GM19023 (cell line): ENCODE measurements around the gene DYNLT3.

Source experiments
- ATAC-seq: cut with Tn5 transposase; IDR thresholded peaks from one replicate; pipeline ENCODE4 v1.9.1; 2021; ENCODE audit warnings: mild to moderate bottlenecking, moderate library complexity; ENCODE audit not compliant: unreplicated experiment

DYNLT3 gene

DNA sequence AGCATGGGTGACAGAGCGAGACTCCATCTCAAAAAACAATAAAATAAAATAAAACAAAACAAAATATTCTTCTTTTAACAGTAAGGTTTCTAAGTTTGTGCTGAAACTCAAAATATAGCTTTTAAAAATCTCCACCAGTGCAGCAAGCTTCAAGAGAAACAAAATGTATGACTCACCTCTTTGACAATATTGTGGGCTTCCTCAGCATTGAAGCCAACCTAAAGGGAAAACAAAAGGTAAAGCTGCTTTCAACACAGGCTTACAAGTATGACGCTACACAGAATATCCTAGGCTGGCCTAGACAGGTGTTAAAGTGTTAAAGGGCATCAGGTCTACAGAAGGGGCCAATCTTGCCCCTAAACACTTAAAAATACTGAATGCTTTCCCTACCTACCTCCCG lies 1.2 kb downstream of the DYNLT3 start:
- ATAC-seq, result no peak

- ATAC-seq, result no peak
Measured at GRCh38 chrX:37844622-37845021, 2.7 kb downstream of the DYNLT3 start.

- no peak for ATAC-seq
Measured at GRCh38 chrX:37840931-37841330, 6.4 kb downstream of the DYNLT3 start.

DNA sequence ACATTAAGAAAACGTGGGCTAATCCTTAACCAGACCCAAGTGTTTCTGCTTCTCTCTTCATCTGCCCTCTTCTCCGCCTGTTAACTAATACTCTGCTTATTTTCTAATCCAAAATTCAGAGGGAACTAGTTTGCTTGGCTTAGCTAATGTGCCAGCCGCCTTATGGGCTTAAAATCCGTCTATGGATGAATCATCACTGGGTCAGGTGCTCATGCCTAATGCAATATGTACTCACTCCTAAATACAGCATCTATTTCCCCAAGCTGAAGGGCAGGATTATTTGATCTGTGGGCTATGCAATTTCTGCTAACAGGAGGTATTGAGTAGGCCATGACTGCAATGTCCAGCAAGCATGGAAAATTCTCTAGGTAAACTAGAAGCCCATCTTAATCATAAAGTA lies 12.4 kb downstream of the DYNLT3 start:
- no peak for ATAC-seq

DNA sequence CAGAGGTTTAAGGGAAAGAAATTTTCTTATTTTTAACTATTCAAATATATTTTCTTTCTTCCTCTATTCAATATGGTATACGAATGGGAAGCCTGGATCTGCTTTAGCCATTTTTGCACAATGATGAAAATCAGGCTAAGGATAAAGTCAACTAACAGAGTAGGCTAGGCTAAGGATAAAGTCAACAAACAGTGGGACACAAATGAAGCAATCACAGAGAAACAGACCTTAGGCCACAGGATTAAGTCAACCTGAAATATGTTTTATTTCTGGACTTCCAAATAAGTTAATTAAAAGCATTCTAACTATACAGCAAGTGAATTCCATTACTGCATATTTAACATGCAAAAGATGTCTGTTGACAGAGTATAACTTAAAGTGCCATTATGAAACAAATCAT lies 17.0 kb downstream of the DYNLT3 start:
- no peak for ATAC-seq

GRCh38 chrX:37829721-37830120 lies 17.6 kb downstream of the DYNLT3 start:
- ATAC-seq, result no peak

DNA sequence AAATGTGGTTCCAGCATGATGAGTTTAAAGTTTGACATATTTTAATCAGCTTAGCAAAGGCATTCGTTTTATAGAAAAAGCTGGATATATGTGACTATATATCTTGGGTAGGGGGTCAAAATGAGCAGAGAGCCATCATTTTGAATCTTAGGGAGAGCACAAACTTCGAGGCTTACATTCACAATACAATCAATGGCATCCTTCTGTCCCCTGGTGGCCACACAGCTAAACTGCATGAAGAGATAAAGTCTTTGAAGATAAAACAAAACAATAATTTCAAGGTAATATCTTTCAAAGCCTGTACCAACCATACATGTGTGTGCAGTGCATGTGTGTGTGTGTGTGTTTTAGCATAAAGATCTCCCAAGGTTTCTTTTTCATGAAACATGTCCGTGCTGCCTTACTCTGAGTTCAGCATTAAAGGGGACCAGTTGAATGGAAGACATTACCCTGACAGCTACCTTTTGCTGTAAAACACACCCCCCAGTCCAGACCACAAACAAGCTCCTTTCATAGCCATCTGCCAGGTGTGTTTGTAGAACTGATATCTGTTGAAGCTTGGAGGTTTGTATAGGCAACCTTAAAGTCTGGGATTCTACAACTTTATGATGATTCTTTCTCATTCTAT lies 22.0 kb downstream of the DYNLT3 start:
- peak; percentile 51 for ATAC-seq

DNA sequence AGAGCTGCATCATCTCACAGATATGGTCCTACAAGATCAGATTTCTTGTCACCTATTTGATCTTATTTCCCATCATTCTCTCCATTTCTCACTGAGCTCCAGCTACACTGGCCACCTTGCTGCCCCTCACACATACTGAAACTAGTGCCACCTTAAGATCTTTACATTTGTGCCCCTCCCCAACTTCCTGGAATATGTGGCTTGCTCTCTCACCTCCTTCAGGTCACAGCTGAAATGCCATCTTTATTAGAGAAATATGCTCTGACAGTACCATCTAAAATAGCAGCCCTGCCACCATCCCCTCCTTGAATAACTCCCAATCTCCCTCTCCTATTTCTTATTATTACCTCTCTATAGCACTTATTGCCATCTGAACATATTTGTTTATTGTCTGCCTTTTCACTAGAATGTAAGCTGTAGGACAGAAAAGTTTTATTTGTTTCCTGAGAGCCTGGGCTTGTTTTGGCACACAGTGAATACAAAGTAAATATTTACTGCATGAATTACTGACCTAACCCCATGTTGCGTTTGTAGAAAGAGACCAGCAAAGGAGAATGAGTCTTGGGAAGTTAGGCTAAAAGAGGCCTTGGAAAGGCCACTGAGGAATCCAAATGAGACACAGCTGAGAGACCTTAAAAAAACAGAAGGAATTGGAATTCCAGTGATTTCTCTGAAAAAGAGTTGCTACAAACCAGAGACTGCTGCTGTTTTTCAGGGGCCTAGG lies 22.7 kb downstream of the DYNLT3 start:
- ATAC-seq, result no peak

GRCh38 chrX:37820646-37821045 lies 26.7 kb downstream of the DYNLT3 start:
- ATAC-seq, result no peak

GRCh38 chrX:37818031-37818430 lies 29.3 kb downstream of the DYNLT3 start:
- ATAC-seq, result no peak

DNA sequence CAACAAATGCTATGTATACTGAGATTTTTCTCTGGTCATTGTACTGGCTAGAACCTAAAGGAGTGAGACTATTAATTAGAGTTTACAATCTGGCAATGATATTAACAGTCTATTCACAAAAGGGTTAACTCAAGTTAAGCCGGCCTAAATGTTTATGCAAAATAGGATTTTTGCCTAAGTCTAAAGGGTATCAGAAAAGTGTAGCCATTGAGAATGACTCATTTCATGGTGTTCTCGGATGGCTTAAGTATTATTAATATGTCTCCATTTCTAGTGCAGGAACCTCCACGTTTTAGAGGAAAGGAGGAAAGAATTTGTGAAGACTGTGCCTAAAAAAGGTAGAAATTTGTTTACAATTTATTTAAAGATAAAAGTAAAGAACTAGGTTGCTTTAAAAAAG lies 29.8 kb downstream of the DYNLT3 start:
- no peak for ATAC-seq

DNA sequence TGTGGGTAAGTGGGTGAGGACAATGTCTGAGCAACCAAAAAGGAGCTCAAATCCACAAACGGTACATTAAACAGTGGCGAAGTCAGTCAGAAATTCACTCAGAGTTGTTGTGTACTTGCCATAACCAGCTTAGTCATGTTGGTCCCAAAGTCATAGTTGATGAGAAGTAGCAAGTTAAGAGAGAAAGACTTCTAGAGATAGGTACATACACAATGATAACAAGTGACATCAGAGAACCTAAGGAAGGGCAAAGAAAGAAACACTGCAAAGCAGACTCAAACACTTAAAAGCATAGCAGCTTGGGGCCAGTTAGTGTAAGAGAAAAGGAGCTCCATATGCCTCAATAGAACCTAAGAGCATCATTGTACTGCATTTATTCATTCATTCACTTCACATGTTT lies 30.2 kb downstream of the DYNLT3 start:
- no peak for ATAC-seq

DNA sequence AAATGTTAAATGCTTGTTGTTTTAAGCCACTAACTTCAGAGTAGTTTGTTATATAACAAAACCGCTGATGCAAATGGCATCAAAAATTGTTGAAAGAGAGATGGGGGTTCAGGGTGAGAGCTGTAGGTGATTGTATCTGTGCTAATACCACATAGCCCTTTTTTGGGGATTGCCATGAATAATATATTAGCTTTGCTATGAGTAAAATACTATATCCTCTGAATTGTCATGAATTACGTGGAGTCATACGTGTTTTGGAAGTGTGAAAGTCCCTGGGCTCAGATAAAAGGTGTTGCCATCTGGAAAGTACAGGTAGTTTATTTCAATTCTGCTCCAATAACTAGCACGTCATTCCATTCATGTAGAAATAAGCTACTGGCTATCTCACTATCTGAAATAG lies 30.6 kb downstream of the DYNLT3 start:
- ATAC-seq, result no peak

GRCh38 chrX:37815366-37815765 lies 32.0 kb downstream of the DYNLT3 start:
- ATAC-seq, result no peak

DNA sequence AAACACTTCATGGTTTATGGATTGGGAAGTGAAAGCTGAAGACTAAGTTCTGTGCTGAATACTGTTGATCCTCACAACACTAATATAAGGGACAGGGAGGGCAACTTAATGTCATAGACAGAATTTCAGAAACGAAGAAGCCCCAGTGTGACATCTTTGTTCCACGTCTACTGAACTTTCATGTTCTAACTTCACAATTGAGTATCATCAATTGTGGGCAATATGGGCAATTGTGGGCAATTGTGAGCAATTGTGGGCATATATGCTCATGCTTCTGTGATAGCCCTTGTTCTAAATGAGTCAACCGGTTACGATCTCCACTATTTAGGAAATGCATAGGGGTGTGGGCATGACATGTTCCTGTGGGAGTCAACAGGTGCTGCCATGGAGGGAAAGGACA lies 33.8 kb downstream of the DYNLT3 start:
- no peak for ATAC-seq

DNA sequence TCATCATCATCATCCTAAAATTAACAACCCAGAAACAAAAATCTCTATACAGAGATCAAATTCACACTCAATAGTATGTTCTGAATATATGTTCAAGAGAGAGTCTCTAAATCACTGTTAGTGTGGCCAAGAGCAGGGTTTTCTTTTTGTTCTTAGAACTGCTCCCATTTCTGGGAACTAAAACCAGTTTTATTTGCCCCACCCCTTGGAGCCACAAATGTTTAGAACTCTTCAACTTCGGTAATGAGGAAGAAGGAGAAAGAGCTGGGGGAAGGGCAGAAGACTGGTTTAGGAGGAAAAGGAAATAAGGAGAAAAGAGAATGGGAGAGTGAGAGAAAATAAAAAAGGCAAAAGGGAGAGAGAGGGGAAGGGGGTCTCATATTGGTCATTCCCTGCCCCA lies 35.3 kb downstream of the DYNLT3 start:
- no peak for ATAC-seq

DNA sequence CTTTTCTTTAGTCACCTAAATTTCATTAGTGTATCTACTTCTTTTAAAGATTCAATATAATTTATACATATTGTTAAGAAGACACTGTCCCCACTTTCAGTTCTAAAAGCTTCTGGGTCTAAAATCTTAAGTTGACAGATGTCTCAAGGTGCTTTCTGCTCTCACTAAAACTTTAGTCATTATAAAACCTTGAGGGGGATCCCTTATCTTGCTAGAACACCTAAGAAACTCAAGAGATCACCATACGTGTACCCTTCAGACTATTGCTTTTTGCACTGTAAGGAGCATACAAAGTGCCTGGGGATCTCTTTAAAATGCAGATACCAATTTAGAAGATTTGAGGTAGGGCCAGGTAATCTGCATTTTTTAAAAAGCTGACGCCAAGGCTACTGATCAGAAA lies 37.4 kb downstream of the DYNLT3 start:
- ATAC-seq, result no peak

GRCh38 chrX:37803057-37803456 lies 44.3 kb downstream of the DYNLT3 start:
- ATAC-seq, result no peak

DNA sequence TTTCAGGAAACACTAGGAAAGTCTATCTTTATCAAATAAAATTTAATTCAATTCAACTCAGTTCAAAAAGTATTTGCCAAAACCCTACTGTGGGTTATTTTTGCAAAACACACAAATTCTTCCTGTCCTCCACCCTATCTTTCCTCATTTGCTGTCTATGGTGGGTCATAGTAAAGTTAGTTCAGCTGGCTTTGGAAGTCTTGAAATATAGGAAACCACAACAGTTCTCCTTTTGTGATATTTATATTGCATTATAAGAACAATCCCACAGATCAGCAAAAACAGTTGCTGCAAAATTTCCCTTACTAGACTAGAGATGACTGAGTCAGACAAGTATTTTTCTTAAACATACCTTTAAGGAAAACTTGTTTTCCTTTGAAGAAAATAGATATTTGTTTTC lies 45.3 kb downstream of the DYNLT3 start:
- ATAC-seq, result no peak

- ATAC-seq, result no peak
Measured at GRCh38 chrX:37800717-37801116, 46.7 kb downstream of the DYNLT3 start.

DNA sequence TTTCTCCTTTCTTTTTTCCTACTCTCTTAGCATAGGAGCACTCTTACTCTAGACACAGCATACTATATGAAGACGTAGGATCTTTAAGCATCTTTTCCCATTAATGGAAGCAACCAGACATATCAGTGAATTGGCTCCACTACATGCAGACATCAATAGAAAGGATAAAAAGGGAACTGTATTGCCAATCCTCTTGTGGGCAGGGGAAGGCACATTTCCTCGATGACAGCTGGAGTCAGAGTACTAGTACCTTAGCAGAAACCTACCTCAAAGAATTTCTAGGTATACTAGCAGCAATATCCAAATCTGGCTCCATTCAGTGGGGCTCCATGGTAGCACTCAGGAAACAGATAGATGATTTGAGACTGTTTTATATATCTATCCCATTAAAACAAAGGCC lies 47.4 kb downstream of the DYNLT3 start:
- no peak for ATAC-seq

DNA sequence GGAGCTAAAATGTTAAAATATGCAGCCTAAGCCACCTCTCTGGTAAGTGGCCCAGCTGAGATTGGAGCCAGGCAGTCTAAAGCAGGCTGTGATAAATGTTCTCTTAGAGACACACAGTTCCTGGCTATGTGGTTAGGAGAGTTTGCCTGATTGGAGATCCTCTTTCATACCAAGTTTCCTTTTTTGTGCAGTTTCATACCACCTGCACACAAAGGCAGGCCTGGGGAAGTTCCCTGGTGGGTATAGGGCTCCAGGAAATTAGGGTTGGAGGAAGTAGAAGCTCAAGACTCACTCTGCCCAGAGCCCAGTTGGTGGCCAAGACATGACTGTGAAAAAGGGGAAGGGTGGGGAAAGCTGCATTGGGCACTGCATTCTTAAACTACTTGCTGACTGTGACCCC lies 50.6 kb downstream of the DYNLT3 start:
- ATAC-seq, result peak; percentile 70

GRCh38 chrX:37796310-37796709 lies 51.1 kb downstream of the DYNLT3 start:
- ATAC-seq, result no peak
